Muscle of back (tissue), 11 donors: ENCODE measurements around the gene PANK4. TPM values are rescaled to one million over a fixed set of nuclear protein-coding genes. Genes with fewer than 3 reads are reported as not detected.

Experiments used
- DNase-seq, 3 donors: peaks; one replicate each; pipeline versions ENCODE4 v3.0.0 to v3.0.0-alpha.2; 2013
- polyA plus RNA-seq, 10 donors: library from polyadenylated mRNA; unstranded; fragments of 120-200 nt; gene quantifications; one replicate each; pipeline ENCODE4 v1.2.1, GENCODE V29; 2013; ENCODE audit not compliant: insufficient read length in 10 of 10

The PANK4 gene
- polyA plus RNA-seq, 10 donors, result 18.3 to 22.5 (median 21.1) TPM

GRCh38 chr1:2477791-2478499, 48.5 kb downstream of the PANK4 start:
- DNase-seq, result no peak

DNA sequence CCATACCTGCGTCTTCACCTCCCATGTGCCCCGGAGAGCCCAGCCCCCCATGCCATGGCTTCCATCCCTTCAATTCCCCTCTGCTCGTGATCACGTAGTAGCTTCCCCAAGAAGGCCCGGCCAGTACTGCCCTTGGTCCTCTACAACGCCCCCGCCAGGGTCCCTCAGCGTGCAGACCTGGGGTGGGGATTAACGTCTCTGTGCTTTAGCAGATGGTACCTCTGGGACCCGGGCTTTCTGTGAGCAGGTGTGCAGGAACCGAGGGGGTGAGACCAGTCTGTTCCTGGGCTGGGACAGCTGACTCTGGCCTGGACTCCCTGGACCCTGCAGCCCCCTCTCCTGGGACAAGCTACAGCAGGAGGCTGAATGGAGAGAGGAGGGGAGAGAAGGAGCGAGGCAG, 49.1 kb downstream of the PANK4 start:
- no peak for DNase-seq

- DNase-seq, result peak in 1 of 3 donors; percentile 49
These were observed 50.1 kb downstream of the PANK4 start, which contains the start of gene PLCH2 for GRCh38 chr1:2476061-2476999. TSS of gene PLCH2 (plus strand) at chr1:2476289. CDS start at chr1:2476589, 300 bp downstream.

GRCh38 chr1:2475571-2475970, 50.8 kb downstream of the PANK4 start:
- DNase-seq, result no peak

GRCh38 chr1:2474933-2475371, 51.4 kb downstream of the PANK4 start:
- DNase-seq, result peak; percentile 32 to 80 (median 34)

GRCh38 chr1:2474104-2474844, 52.1 kb downstream of the PANK4 start:
- peak in 2 of 3 donors; percentile 22 to 64 for DNase-seq

DNA sequence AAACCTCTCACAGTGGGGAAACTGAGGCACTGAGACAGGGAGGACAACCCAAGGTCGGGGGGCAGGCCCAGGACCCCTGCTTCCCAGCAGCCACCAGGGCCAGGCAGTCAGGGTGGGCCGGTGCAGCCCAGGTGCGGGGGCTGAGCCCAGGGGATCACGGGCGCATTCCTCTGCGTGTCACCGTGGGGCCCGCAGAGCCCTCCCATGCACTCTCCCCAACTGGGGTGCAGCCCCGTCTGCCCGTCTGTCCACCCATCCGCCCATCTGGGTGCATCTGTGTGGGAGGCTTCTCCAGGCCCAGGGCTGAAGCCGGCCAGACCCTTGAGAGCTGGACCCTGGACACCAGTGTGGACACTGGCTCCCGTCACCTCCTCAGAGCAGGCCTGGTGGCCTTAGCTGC, 53.2 kb downstream of the PANK4 start:
- DNase-seq, result no peak

DNA sequence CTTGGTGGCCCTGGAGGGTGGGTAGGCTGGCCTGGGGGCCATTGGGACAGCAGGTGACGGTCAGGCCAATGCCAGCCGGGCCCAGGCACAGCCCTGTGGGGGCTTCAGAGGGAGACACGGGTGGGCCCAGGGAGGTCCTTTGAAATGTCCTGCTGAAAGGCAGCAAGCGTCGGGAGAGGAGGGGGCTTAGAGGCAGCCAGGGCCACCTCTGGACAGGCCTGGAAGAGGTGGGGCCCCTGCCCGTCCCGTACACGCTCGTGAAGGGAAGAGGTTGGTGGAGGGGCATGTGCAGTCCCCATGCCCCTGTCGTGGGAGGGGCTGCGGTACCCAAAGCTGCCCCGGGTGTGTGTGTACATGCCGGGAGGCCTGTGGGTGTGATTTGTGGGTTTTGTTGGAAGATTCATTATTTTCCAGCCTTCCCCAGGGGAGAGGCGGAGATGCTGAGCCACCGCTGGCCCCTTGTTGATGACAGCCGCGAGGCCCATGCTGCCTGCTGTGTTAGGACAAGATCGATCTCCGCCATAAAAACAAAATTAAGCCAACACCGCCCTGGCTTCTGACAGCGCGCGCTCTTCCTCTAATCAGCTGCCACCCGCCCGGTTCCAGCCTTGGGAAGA, 53.7 kb downstream of the PANK4 start:
- no peak for DNase-seq

- DNase-seq, result no peak
These were observed 54.3 kb downstream of the PANK4 start for GRCh38 chr1:2472109-2472508.

DNA sequence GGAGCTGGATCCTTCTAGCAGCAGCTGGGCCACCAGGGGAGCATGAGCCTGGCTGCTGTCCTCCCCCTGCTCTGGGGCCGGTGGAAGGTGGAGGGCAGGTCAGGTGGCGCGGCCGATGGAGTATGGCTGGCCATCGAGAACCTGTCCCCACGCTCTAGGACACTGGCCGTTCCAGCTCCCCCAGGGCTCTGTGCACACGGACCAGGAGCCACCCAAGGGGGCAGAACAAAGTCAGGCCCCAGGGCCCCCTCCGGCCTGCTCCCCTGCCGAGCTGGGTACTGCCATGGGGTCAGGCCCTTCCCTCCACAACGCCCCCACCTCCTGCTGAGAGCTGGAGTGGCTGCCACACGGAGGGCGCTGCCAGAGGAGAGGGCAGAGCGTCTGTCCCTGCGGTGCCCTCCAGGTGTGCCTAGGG, 54.8 kb downstream of the PANK4 start:
- no peak for DNase-seq

DNA sequence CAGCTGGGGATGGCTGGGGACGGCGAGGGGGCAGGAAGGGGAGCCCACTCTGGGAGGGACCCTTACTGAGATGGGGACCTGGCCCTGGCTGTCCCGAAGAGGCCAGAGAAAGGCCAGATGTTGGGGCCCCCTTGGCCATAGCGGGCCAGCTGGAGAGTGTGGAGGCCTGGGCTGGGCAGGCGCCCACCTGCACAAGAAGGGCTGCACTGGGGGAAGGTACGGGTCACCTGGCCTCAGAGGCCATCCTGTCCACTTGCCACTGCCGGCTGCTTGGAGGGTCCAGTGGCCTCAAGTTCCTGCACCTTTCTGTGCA, 55.3 kb downstream of the PANK4 start:
- no peak for DNase-seq

DNA sequence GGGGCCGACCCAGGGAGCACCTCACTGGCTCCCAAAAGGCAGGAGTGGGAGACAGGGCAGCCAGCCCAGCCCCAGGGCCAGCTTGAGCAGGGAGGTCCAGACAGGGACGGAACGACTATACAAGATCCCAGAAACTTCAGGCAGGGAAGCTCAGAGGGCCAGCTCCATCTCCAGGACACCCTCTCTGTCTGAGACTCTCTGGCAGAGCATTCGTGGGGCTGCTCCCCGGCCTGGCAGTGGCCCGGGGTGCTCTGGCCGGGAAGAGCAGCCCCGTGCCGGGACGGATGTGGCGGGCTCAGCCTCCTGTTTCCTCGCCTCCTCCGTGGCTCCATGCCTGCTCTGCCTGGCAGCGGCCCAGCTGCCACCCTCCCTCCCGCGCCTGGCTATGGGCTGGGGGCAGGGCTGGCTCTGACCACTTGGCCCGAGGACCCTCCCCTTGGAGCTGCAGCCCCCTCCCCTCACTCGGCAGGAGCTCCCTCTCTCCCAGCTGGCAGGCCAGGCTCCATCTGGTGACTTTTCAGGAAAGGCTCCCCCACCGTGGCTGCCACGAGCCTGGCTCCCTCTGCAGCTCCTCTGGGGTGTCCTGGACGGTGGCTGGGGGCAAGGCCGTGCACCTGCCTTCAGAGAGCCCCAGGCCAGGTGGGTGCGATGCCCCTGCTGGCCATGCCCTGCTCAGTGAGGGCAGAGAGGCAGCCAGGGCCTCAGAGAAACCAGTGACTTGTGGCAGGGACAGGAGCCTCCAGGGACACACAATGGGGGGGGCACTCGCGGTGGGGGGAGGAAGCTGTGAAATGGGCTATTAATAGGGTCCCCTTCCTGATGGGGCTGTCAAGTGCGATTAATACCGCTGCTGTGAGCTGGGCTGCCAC, 55.9 kb downstream of the PANK4 start:
- DNase-seq, result no peak

- no peak for DNase-seq
These were observed 57.1 kb downstream of the PANK4 start for GRCh38 chr1:2469103-2469940.

GRCh38 chr1:2468540-2468939, 57.9 kb downstream of the PANK4 start:
- no peak for DNase-seq

GRCh38 chr1:2468041-2468472, 58.3 kb downstream of the PANK4 start:
- DNase-seq, result peak; percentile 26 to 75 (median 45)

DNA sequence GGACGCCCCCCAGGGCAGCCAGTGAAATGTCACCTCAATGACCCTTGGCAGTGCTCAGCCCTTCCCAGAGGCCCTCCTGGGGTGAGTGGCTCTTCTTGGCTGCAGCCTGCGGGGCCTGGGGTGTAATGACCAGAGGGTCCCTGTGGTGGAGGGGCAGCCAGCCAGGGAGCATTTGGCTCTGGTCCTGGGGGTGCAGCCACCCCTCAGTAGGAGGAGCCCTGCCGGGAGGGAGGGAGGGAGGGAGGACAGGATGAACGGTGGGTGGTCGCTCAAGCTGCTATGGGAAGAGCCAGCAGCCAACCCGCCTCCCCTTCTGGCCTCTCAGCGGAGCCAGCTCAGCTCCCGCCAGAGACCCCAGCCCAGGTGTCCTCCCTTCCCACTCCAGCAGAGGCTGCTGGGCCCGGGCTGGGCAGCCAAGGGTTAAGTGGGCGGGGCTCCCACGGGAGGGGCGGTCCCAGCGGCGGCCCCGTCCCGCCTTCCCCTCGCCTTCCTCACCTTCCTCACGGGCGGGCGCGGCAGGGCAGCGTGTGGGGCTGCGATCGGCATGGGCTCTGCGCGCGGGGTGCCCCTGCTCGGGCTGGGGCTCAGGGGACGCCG, 59.3 kb downstream of the PANK4 start:
- DNase-seq, result no peak

- no peak for DNase-seq
These were observed 60.1 kb downstream of the PANK4 start for GRCh38 chr1:2466270-2466665.

GRCh38 chr1:2465371-2466269, 60.8 kb downstream of the PANK4 start:
- DNase-seq, result no peak
